CD4-positive, alpha-beta T cell treated with Interleukin-10 for 1 hour (primary cell): Measurements from ENCODE around the gene SEC11C.

ENCODE experiments used
- DNase-seq: peaks from one replicate; pipeline ENCODE4 v3.0.0-alpha.2; 2020

SEC11C gene

GRCh38 chr18:59145055-59145454 lies 5.4 kb downstream of the SEC11C start:
- DNase-seq: no peak

DNA sequence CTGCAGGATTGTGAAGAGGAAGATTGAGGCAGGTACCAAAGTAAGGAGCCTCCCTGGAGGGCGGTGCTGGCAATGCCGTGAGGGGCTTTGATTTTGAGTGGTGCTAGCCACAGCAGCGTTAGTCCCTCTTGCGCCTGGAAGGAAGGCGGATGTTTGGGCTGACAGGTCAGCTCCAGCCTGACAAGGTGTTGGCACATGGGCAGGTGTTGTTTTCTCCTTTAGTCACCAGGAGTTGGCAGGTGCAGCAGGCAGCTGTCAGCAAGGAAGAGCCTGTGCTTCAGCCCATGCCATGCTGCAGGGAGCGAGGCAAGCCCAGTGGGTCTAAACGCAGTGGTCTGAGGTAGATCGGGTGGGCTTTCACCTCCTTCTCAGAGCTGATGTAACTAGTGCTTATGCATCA lies 8.5 kb downstream of the SEC11C start:
- no peak for DNase-seq

DNA sequence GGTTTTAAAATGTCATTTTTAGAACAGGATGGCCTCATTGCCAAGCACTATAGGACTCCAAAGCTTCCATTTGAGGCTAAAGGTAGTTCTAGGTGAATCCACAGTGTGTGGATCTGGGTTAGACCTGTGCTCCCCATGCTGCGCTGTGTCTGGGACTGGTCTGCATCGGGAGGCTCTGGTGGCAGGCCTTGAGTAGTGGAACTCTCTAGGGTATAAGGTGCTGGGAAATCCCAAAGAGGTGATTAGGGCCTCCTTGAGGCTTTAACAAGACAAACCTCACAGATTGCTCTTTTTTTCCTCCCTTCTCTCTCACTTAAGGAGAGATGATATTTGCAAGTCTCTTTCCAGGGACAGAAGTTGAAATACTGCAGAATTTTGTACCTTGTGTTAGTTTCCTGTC lies 9.3 kb downstream of the SEC11C start:
- DNase-seq: no peak

DNA sequence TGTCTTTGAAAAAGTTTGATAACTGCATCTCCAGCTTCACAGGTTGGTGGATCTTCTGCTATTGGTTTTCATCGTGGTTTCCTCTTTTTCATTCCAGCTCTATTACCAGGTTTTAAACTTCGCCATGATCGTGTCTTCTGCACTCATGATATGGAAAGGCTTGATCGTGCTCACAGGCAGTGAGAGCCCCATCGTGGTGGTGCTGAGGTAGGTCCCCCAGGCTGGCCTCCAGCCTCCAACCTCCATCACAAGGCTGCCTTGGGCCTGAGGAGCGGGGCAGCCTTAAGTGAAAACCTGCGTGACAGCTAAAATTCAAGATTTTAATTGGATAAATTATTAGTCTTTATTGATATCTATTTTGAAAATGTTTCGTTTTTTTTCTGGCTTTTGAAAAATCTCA lies 9.7 kb downstream of the SEC11C start:
- DNase-seq: no peak

DNA sequence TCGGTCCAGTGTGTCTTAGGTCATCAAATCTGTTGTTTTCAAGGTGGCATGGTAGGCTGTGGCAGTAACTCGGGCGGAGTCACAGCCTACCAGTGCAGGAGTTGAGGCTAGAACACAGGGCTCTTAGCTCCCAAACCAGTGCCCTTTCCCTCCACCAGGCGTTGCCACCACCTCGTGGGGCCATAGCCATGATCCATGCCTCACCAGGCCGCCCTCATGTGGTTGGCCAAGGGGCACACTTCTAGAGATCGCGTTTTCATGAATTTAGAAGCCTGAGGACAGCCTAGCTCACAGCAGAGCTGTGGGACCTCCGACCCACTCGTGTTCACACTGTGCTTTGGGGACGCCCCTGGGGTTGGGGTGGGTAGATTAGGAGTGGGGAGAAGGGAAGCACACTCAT lies 10.6 kb downstream of the SEC11C start:
- no peak for DNase-seq

- DNase-seq: no peak
Measured at GRCh38 chr18:59155153-59155552, 15.5 kb downstream of the SEC11C start.

GRCh38 chr18:59156316-59156715 lies 16.6 kb downstream of the SEC11C start:
- DNase-seq: no peak

- no peak for DNase-seq
Measured at GRCh38 chr18:59159265-59159664, 19.6 kb downstream of the SEC11C start.

DNA sequence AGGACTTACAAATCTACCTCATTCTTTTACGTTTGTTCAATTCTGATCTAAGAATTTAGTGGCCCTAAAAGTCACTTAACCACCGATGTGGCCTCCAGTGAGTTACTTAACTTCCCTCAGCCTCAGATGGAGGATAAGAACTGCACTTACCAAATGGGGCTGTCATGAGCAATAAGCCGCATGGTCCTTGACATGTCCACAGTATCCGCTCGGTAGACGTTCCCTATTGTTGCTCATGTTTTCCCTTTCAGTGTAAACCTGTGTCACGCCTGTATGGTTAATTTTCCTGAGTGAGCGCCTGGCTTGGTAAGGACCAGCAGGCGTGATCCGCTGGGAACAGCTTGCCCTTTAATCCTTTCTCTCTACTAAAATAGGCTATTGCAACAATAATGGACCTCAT lies 20.3 kb downstream of the SEC11C start:
- no peak for DNase-seq

DNA sequence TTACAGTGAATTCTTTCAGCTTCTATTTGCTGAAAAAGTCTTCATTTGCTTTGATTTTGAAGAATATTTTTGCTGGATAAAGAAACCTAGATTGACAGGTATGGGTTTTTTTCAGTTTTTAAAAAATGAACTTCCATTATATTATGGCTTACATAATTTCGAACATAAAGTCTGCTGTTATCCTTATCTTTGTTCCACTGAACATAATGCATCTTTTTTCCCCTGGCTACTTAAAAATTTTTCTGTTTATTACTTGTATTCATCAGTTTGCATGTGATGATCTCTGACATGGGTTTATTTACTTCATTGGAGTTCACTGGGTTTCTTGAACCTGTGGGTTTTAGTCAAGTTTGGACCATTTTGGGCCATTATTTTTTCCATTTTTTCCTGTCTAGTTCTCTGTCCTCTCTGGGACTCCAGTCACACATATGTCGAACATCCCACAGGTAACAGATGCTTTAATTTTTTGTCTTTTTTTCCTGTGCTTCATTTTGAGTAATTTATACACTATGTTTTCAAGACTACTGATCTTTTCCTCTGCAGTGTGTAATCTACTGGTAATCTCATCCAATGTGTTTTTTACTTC lies 33.1 kb downstream of the SEC11C start:
- no peak for DNase-seq

DNA sequence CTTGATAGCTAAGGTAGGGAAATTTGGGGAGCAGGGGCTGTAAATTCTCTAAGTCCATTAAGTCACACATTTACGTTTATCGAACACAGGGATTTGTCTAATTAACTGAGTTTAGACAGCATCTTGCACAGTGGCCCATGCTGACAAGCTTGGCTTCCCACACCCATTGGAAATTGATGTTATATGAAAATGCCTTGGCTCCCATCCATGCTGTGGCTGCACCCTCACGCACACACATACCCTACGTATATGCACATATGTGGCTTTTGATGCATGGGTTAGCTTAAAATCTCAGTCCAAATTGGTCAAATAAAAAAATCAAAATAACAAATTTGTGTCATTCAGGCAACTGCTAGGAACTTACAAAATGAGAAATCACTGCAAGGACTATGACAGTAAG lies 37.8 kb downstream of the SEC11C start:
- DNase-seq: no peak

DNA sequence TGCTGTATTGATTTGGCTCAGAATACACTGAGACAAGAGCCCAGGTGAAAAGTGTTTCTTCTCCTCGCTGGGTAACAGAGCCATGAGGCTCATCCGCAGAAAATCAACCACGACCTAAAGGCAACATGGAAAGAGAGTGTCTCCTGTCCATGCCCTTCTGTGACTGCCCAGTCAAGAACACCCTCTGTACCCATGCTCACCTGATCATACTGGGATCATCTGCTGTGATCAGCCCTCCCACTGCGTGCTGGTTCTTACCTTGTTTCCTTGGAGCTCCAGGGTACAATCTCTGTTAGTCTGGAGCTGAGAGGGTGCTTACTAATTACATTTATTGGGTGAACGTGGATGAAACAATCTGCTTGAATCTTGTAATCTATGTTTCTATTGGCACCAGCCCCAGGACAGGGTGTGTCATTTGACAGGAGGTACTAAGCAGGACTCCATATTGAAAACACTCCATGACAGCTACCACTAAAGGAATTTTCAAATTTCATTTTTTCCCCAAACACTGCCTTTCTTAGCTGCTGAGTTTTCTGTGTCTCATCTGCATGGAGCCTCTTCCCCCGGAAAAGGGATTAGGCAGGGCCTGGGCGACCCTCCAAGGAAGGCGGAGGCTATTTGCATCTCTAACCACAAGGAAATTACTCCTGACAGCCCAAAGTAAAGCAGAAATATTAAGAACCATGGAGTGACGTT lies 40.6 kb downstream of the SEC11C start:
- DNase-seq: no peak

DNA sequence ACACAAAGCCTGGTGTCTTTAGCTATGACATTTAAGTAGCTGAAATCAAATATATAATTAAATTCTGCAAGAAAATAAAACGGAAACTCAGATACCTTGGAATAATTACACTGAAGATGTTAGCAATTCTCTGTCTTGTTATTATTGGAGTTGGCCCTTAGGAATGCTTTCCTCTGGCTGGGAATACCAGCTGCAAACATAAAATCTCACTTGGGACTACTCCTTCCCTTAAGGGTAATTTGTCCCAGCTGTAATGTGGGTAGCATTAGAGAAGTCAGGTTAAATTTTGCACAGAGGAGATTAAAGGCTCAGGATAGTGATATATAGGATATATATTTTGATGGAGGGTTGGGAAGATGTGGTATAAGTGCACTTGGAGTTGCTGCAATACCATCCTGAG lies 43.0 kb downstream of the SEC11C start:
- DNase-seq: no peak

DNA sequence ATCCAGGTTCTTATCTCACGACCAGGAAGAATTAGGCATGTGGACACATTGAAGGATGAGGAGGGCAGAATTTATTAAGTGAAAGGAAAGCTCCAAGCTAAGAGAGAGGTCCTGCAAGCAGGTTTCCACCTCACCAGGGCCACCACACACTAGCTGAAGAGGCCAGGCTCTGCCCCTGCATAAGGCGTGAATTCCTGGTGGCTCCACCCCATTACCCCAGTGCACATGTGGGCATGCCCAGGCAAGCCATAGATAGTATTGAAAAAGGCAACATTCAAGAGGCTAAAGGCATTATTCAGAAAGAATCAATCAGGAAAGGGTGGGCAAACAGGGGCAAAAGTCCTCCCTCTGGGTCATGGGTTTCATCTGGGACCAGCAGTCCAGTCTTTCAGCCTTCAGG lies 49.3 kb downstream of the SEC11C start:
- DNase-seq: no peak

- DNase-seq: no peak
Measured at GRCh38 chr18:59189746-59190145, 50.1 kb downstream of the SEC11C start.

GRCh38 chr18:59196161-59196725 lies 56.6 kb downstream of the SEC11C start:
- DNase-seq: no peak

- DNase-seq: no peak
Measured at GRCh38 chr18:59197636-59198035, 58.0 kb downstream of the SEC11C start.

DNA sequence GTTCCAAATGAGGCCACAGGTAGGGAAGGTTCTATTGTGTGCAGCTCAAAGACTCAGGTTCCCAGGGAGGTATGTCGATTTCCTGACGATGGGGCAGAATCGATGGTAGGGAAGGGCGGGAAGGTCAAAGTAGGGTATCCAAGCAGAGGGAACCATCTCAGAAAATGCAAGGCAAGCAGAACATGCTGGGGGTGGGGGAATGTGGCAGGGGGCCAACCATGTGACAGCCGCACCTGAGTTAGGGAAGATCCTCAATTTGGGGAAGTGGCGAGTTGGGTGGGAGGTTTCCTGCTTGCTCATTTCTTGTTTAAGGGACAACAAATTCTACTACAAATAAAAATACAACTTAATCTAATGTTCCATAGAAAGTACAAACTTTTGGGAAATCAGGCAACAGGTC lies 58.5 kb downstream of the SEC11C start:
- no peak for DNase-seq

- no peak for DNase-seq
Measured at GRCh38 chr18:59200787-59201186, 61.1 kb downstream of the SEC11C start.

DNA sequence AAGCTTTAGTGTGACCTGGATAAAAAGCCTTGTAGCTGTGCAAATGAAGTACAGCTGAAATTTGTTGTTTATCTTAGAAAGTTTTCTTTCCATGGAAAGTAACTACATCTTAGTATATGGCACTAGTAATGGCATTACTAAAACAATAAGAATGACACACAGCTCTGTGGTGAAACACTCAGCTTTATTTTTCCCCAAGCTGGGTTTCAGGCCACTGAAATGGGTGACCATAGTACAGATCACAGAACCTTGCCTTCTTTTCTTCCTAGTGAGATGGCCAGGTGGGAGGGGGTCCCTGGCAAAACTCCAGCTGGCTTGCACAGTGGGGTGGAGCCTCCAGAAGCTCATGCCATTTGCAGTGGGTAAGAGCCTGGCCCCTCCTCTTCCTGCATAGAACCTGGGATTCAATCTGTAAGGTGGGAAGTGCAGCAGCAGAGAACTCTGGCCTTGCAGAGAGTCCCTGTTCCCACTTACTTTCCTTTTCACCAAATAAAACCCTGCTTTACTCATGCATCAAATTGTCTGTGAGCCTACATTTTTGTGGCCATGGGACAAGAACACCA lies 62.7 kb downstream of the SEC11C start:
- no peak for DNase-seq

GRCh38 chr18:59207506-59207905 lies 67.8 kb downstream of the SEC11C start:
- DNase-seq: no peak
